HL-60 (cell line): ENCODE measurements around the gene RGS6.

Experiments
- GABPA ChIP-seq: IDR thresholded peaks from 2 replicates; pipeline ENCODE4 v1.6.1; 2012; ENCODE audit warnings: low read depth
- POLR2AphosphoS5 ChIP-seq: IDR thresholded peaks from 2 replicates; pipeline ENCODE4 v1.6.1; 2012; ENCODE audit warnings: low read depth
- TF ChIP-seq, protein P1 (sequence below): IDR thresholded peaks from one replicate; pipeline ENCODE4 v1.5.1; 2011; ENCODE audit warnings: low read length, control low read depth, inconsistent platforms; ENCODE audit not compliant: insufficient read depth
- TF ChIP-seq, protein P2 (sequence below): IDR thresholded peaks from 2 replicates; pipeline ENCODE4 v1.6.1; 2012; ENCODE audit warnings: low read depth; ENCODE audit not compliant: insufficient replicate concordance

DNA sequence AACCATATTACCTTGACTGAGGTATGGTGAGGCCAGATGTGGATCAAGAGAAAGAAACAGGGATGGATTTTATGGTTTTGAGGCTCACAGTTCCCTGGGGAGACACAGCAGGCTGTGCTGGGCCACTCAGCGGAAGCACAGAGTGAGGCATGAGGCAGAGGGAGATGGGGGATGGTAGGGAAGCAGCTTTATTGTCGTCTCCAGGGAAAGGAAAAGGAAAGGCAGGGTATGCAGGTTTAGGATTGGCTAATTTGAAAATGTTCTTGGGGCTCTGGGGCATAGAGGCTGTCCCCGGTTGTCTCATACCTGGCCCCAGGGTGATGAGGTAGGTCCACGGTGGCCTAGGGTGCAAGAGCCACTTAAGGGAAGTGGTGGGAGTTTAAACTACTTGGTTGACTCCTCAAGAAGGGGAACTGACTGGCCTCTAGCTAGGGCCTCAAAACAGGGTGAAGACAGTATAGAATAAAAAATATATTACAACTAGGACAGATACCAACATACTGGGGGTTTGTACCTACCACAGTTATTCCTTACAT lies 322.8 kb downstream of the RGS6 start:
- TF ChIP-seq, protein P1, sequence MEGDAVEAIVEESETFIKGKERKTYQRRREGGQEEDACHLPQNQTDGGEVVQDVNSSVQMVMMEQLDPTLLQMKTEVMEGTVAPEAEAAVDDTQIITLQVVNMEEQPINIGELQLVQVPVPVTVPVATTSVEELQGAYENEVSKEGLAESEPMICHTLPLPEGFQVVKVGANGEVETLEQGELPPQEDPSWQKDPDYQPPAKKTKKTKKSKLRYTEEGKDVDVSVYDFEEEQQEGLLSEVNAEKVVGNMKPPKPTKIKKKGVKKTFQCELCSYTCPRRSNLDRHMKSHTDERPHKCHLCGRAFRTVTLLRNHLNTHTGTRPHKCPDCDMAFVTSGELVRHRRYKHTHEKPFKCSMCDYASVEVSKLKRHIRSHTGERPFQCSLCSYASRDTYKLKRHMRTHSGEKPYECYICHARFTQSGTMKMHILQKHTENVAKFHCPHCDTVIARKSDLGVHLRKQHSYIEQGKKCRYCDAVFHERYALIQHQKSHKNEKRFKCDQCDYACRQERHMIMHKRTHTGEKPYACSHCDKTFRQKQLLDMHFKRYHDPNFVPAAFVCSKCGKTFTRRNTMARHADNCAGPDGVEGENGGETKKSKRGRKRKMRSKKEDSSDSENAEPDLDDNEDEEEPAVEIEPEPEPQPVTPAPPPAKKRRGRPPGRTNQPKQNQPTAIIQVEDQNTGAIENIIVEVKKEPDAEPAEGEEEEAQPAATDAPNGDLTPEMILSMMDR, result no peak
- TF ChIP-seq POLR2AphosphoS5, result no peak
- TF ChIP-seq, protein P2, sequence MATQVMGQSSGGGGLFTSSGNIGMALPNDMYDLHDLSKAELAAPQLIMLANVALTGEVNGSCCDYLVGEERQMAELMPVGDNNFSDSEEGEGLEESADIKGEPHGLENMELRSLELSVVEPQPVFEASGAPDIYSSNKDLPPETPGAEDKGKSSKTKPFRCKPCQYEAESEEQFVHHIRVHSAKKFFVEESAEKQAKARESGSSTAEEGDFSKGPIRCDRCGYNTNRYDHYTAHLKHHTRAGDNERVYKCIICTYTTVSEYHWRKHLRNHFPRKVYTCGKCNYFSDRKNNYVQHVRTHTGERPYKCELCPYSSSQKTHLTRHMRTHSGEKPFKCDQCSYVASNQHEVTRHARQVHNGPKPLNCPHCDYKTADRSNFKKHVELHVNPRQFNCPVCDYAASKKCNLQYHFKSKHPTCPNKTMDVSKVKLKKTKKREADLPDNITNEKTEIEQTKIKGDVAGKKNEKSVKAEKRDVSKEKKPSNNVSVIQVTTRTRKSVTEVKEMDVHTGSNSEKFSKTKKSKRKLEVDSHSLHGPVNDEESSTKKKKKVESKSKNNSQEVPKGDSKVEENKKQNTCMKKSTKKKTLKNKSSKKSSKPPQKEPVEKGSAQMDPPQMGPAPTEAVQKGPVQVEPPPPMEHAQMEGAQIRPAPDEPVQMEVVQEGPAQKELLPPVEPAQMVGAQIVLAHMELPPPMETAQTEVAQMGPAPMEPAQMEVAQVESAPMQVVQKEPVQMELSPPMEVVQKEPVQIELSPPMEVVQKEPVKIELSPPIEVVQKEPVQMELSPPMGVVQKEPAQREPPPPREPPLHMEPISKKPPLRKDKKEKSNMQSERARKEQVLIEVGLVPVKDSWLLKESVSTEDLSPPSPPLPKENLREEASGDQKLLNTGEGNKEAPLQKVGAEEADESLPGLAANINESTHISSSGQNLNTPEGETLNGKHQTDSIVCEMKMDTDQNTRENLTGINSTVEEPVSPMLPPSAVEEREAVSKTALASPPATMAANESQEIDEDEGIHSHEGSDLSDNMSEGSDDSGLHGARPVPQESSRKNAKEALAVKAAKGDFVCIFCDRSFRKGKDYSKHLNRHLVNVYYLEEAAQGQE, result no peak
- TF ChIP-seq GABPA, result no peak
